HCEC 1CT (cell line): ENCODE data around the gene ARRDC4.

Source experiments
- DNase-seq: peaks from one replicate; pipeline ENCODE4 v3.0.0-alpha.2; 2017

Gene ARRDC4

GRCh38 chr15:97960364-97961066 is at the start of gene ARRDC4:
TSS of gene ARRDC4 (plus strand) at chr15:97960703. CDS start at chr15:97960862, 159 bp downstream.
- DNase-seq = peak; percentile 100

- no peak for DNase-seq
Observed at GRCh38 chr15:97914711-97915110, 45.8 kb upstream of the ARRDC4 start.

- no peak for DNase-seq
Observed at GRCh38 chr15:97915261-97915660, 45.2 kb upstream of the ARRDC4 start.

GRCh38 chr15:97921296-97921865 is 39.1 kb upstream of the ARRDC4 start:
- no peak for DNase-seq

- DNase-seq = no peak
Observed at GRCh38 chr15:97929456-97930229, 30.9 kb upstream of the ARRDC4 start.

- DNase-seq = no peak
Observed at GRCh38 chr15:97930230-97930629, 30.3 kb upstream of the ARRDC4 start.

- DNase-seq = no peak
Observed at GRCh38 chr15:97931314-97931713, 29.2 kb upstream of the ARRDC4 start.

- no peak for DNase-seq
Observed at GRCh38 chr15:97933589-97933988, 26.9 kb upstream of the ARRDC4 start.

GRCh38 chr15:97940993-97941392 is 19.5 kb upstream of the ARRDC4 start:
- DNase-seq = no peak

- DNase-seq = no peak
Observed at GRCh38 chr15:97941572-97941971, 18.9 kb upstream of the ARRDC4 start.

GRCh38 chr15:97944724-97945123 is 15.8 kb upstream of the ARRDC4 start:
- DNase-seq = no peak

GRCh38 chr15:97947465-97948260 is 12.8 kb upstream of the ARRDC4 start:
- no peak for DNase-seq

- no peak for DNase-seq
Observed at GRCh38 chr15:97953254-97953653, 7.2 kb upstream of the ARRDC4 start.

- no peak for DNase-seq
Observed at GRCh38 chr15:97953748-97954147, 6.8 kb upstream of the ARRDC4 start.

GRCh38 chr15:97955035-97955434 is 5.5 kb upstream of the ARRDC4 start:
- DNase-seq = no peak

- no peak for DNase-seq
Observed at GRCh38 chr15:97955529-97955928, 5.0 kb upstream of the ARRDC4 start.

GRCh38 chr15:97959724-97960363 is 659 bp upstream of the ARRDC4 start:
- DNase-seq = no peak

- peak; percentile 24 for DNase-seq
Observed at GRCh38 chr15:97961067-97961954, 808 bp downstream of the ARRDC4 start.

GRCh38 chr15:97962263-97962662 is 1.8 kb downstream of the ARRDC4 start:
- no peak for DNase-seq

- no peak for DNase-seq
Observed at GRCh38 chr15:97963779-97964178, 3.3 kb downstream of the ARRDC4 start.

GRCh38 chr15:97966246-97966645 is 5.7 kb downstream of the ARRDC4 start:
- no peak for DNase-seq
